GM21717 (cell line): ENCODE data around the gene KCNF1.

Source experiments
- ATAC-seq: cut with Tn5 transposase; IDR thresholded peaks from one replicate; pipeline ENCODE4 v1.9.1; 2021; ENCODE audit warnings: mild to moderate bottlenecking, moderate library complexity; ENCODE audit not compliant: unreplicated experiment

The KCNF1 gene

DNA sequence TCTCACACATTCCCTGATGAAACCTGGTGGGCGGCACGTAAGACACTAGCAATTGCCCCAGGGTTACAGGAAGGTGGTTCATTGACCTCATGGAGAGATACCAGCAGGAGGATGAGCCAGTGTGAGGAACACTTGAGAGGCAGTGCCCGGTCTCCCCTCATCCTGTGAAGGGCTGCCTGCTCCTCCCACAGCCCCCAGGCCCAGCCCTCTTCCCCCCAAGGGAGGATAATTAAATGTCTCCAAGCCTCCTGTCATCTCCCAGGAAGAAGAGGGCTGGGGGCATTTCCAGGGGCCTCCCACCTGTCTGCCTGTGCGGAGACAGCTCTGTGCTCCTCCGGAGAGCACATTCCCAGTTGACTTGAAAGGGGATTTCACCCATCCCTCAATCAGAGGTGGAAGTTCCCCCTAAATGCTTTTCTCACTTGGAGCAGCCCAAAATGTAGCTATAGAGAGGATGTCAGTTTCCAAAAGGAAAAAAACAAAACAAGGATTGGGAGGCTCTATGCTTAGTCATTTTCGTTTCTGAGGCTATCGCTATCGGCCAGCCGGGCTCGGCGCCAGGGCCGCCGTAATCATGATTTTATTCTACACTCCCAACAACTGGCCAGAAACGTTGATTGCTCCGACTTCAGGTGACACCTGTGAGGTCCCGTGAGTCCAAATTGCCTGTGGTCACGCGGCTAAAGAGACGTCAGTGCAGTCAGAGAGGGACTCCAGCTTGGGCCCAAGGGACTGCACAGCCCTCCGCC lies 7.1 kb downstream of the KCNF1 start:
- ATAC-seq = no peak

GRCh38 chr2:10919410-10919770 lies 7.7 kb downstream of the KCNF1 start:
- ATAC-seq = no peak

- no peak for ATAC-seq
Observed at GRCh38 chr2:10919771-10920621, 8.3 kb downstream of the KCNF1 start.

GRCh38 chr2:10920764-10921388 lies 9.1 kb downstream of the KCNF1 start:
- ATAC-seq = no peak

GRCh38 chr2:10921525-10921924 lies 9.8 kb downstream of the KCNF1 start:
- ATAC-seq = no peak

- ATAC-seq = no peak
Observed at GRCh38 chr2:10922307-10923007, 10.7 kb downstream of the KCNF1 start.

DNA sequence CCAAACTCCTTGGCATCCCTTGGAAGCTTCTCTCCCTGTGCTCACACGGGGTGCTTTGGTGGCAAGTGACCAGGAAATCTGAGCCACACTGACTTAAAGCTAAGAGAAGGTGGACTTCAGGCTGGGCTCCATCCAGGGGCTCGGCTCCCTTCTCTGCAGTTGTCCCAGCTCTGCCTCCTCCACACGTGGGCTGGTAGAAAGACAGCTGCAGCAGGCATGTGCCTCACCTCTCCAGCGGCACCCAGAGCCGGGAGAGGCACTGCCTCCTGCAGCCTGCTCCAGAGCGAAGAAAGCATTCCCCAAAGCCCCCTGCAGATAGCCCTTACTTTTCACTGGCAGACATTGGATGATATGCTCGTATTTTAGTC lies 11.3 kb downstream of the KCNF1 start:
- no peak for ATAC-seq

GRCh38 chr2:10923965-10924364 lies 12.2 kb downstream of the KCNF1 start:
- ATAC-seq = no peak

- no peak for ATAC-seq
Observed at GRCh38 chr2:10924441-10924840, 12.7 kb downstream of the KCNF1 start.

GRCh38 chr2:10924859-10925258 lies 13.1 kb downstream of the KCNF1 start:
- no peak for ATAC-seq

DNA sequence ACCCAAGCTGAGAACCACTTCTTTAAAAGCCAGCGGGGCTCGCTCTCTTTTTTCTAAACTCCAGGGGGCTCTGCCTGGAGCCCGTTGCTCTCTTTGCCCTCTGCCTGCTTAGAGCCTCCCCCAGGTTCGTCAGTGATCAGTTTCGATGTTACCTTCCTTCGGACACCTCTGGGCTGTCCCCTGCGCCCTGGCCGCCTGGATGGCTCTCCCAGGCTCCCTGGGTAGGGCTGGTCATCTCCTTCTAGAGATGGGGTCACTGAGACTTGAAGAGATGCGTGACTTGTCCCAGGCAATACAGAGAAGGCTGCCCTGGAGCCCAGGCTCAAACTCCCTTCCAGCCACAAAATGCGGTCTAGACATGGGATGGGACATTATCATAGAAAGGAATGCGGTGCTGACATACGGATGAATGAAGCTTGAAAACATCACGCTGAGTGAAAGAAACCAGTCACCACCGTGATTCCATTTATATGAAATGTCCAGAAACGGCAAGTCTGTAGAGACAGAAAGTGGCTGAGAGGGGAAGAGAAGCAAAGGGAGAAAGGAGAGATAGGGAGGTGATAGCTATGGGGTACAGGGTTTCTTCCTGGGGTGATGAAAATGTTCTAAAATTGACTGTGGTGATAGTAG lies 14.6 kb downstream of the KCNF1 start:
- no peak for ATAC-seq

DNA sequence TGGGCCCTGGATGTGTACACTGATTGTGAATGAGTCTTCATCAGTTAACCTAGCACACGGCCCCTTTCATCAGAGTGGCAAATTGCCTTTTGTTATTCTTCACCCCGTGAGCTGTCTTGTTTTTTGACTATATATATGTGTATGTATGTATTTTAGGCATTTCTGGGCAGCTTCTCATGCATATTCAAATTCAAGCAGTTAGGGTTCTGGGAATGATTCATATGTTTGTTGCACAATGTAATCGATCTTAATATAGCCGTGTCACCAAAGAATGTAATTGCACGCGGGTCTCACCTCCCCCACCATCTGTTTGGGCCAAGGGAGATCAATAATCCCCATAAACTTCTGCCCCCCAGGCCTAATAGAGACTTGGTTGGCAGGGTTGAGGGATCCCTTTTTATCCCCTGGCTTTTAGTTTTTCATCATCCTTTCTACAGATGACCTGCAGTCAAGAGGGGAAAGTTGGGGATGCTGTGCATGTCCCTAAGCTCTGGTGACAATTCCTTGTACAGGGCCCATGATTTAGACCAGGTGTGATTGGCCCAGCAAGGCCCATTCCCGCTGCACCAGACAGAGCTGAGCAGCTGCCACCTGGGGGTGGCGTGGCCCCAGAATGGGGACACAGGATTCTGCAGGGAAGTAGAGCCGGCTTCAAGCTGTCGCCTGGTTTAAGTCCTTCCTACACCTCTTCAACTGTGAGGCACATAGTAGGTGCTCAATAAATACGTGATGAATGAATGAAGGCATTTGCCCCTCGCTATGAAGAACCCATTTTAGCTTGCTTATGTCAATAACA lies 19.2 kb downstream of the KCNF1 start:
- ATAC-seq = no peak

- ATAC-seq = no peak
Observed at GRCh38 chr2:10931710-10932255, 20.0 kb downstream of the KCNF1 start.

- no peak for ATAC-seq
Observed at GRCh38 chr2:10932345-10933151, 20.8 kb downstream of the KCNF1 start.

- no peak for ATAC-seq
Observed at GRCh38 chr2:10933700-10934225, 22.0 kb downstream of the KCNF1 start.

DNA sequence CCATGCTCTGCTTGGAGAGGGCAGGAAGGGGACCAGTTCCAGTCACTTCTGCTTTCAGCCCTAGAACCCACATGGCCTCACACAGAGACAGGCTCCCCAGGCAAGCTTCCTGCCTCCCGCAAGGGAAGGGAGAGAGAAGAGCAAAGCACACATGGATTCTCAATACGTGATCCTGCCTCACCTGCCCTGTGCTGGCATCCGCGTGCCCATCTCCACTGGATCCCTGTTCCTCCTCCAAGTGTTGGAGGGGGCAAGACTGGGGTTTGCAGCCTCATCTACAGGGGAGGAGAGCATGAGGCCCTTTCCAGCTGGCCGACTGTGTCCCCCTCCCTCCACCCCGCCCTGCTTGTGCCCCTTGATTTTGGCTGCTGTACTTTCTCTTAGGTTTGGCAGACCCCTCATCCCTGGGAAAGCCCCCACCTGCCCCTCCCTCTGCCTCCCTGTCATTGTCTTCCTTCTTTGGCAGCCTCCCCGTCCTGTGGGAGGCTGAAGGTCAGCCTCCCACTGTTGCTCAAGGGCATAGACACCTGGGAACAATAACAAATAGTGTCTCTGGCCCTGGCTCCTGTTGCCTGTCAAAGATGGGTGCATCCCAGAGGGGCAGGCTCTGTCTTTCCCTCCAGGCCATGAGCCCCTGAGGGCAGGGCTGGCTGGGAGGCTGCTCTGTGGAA lies 22.7 kb downstream of the KCNF1 start:
- no peak for ATAC-seq

DNA sequence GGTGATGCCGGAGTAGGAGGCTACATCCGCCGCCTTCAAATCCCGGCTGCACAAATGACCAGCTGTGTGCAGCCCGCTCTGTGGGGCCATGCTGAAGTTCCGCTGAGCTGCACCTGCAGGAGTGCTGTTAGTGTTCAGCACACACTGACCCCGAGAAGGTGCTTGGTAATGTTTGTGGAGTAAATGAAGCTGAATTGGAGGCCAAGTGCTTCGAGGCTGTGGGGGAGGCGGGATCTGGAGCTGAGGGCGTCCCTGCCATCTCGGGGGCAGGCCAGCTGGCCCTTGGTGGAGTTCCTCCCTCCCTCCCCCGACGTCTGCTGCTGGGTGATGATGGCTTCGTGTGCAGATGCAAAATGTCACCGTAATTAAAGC lies 23.2 kb downstream of the KCNF1 start:
- no peak for ATAC-seq

DNA sequence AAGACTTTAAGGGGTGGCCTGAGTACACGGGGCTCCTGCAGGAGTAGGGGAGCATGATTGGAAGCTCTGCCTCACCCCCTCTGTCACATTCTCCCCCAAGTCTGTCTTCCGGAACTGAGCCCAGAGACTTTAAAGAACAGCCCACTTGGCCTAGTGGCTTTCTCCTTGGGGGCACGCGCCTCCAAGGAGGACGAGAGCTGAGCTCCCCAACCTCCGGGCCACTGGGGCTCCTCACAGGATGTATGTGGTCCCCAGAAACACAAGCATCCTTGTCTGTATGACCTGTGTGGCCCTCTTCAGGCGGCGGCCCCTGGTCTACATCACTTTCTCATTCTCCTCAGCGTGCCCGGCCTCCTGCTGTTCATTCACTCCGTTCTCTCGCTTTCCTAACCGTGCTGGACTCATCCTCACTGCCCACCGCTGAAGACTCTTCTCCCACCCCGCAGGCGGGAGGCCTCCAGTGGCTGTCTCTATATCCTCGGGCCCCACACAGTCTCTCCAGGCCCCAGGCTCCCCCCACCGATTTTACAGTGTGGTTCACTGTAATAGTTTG lies 23.7 kb downstream of the KCNF1 start:
- ATAC-seq = no peak
